ENCODE measurements around the gene CHORDC1. TPM values are rescaled to one million over a fixed set of nuclear protein-coding genes. Genes with fewer than 3 reads are reported as not detected.

The CHORDC1 gene
- total and polyA plus RNA-seq, 2 of the 13 experiments (the other 11 are each of a cell fraction or from before 2014, with no cell fraction given): 19.1 to 73.5 TPM

GRCh38 chr11:90189011-90189410 lies 33.8 kb downstream of the CHORDC1 start:
- Histone ChIP-seq H3K4me3 (replicated peaks in 1 of 3; ENCODE audit: insufficient read depth in 1 of 3, low read depth in 2 of 3, low read length in 3 of 3) (no peak overlapping the region), H3K9me3 (ENCODE audit: low read length) (no peaks in the 10 kb centered on the region), H2AFZ (ENCODE audit: low read length) (no peak overlapping the region), H3K4me1 (ENCODE audit: insufficient read depth, low read length) (no peaks in the 10 kb centered on the region), H4K20me1 (ENCODE audit: insufficient read depth, low read length) (no peaks in the 10 kb centered on the region), H3K9ac (ENCODE audit: insufficient read depth, low read depth, low read length) (no peak overlapping the region), H3K27me3 (ENCODE audit: control insufficient read depth in 1 of 2, insufficient read depth in 2 of 2, low read length in 2 of 2) (no peaks in the 10 kb centered on the region), H3K79me2 (ENCODE audit: insufficient read depth, low read length) (no peaks in the 10 kb centered on the region), H3K4me2 (ENCODE audit: low read depth, low read length) (no peak overlapping the region), H3K27ac (ENCODE audit: extremely low read length, insufficient read depth, low read length) (no peak overlapping the region), H3K36me3 (replicated peaks in 1 of 2; ENCODE audit: control insufficient read depth in 1 of 2, insufficient read depth in 2 of 2, low read length in 2 of 2) (no peaks in the 10 kb centered on the region)
- no peak for ATAC-seq
- FAIRE-seq: no peak
- no peak for DNase-seq (ENCODE audit: low spot score)
- intact Hi-C loops (cut with micrococcal nuclease; ENCODE audit: unreplicated experiment) (no loop called here), in situ Hi-C loops (cut with HindIII; ENCODE audit: extremely low pct_ligation_motif_present, low pct_unique_long_range_greater_than_20kb) (no loop called here)
- CTCF ChIA-PET (ENCODE audit: low intra/inter-chr PET ratio, low total read pairs): no interaction called here
- TF ChIP-seq THAP9 (CRISPR knock-in tag; IDR thresholded peaks at IDR 0.05; ENCODE audit: borderline replicate concordance) (no peak), CSRNP1 (CRISPR knock-in tag; IDR thresholded peaks at IDR 0.05) (no peak), KLF15 (CRISPR knock-in tag; IDR thresholded peaks at IDR 0.05; ENCODE audit: borderline replicate concordance) (no peak), SIN3A (IDR thresholded peaks at IDR 0.05; ENCODE audit: borderline replicate concordance, low read depth, low read length) (no peak), MXD4 (CRISPR knock-in tag; IDR thresholded peaks at IDR 0.05) (no peak), YY1 (IDR thresholded peaks at IDR 0.05; ENCODE audit: insufficient read depth, insufficient replicate concordance, low read depth, low read length) (no peak), ZNF550 (CRISPR knock-in tag; IDR thresholded peaks at IDR 0.05; ENCODE audit: borderline replicate concordance) (no peak), SNAI1 (CRISPR knock-in tag; IDR thresholded peaks at IDR 0.05; ENCODE audit: borderline replicate concordance) (no peak), ZNF792 (CRISPR knock-in tag; IDR thresholded peaks at IDR 0.05) (no peak), FOXO1 (CRISPR knock-in tag; IDR thresholded peaks at IDR 0.05) (no peak), ATF3 (CRISPR knock-in tag; IDR thresholded peaks at IDR 0.05) (no peak)
- no TSS peak for BruUV-seq (replicated peaks)
- 92% methylated on average over 2 of the region's 2 CpGs for WGBS (ENCODE audit: low lambda C conversion rate)
- POLR2A ChIA-PET: no interaction called here
